Skeletal muscle tissue (tissue), 4 donors: ENCODE measurements around the gene RCOR1. TPM values are rescaled to one million over a fixed set of nuclear protein-coding genes. Genes with fewer than 3 reads are reported as not detected.
"Not testable (repeated sequence)": the region's sequence is repeated elsewhere in the genome, so short reads cannot be mapped to it uniquely, and the experiment has no call there.

ENCODE experiments used
- H3K27ac ChIP-seq: one replicate; pipeline ENCODE4 v1.7.0; 2013; ENCODE audit warnings: mild to moderate bottlenecking, low read depth, low read length, inconsistent platforms
- H3K27me3 ChIP-seq, 3 donors: one replicate each; pipeline ENCODE4 v1.7.0; 2013; ENCODE audit warnings: low read length in 3 of 3; ENCODE audit not compliant: control insufficient read depth in 3 of 3, insufficient read depth in 3 of 3
- H3K36me3 ChIP-seq, 3 donors: one replicate each; pipeline ENCODE4 v1.7.0; 2013; ENCODE audit warnings: low read length in 3 of 3; ENCODE audit not compliant: control insufficient read depth in 3 of 3, insufficient read depth in 3 of 3
- H3K4me1 ChIP-seq, 3 donors: one replicate each; pipeline ENCODE4 v1.7.0; 2013; ENCODE audit warnings: low read length in 3 of 3, mild to moderate bottlenecking in 3 of 3; ENCODE audit not compliant: control insufficient read depth in 3 of 3, insufficient read depth in 3 of 3
- H3K4me3 ChIP-seq, 3 donors: one replicate each; pipeline ENCODE4 v1.7.0; 2013; ENCODE audit warnings: low read length in 3 of 3
- H3K9ac ChIP-seq, 3 donors: one replicate each; pipeline ENCODE4 v1.7.0; 2013; ENCODE audit warnings: low read length in 3 of 3, mild to moderate bottlenecking in 3 of 3, moderate library complexity in 2 of 3, low read depth in 1 of 3
- H3K9me3 ChIP-seq, 3 donors: one replicate each; pipeline ENCODE4 v1.7.0; 2013; ENCODE audit warnings: low read length in 3 of 3; ENCODE audit not compliant: control insufficient read depth in 3 of 3
- total RNA-seq: library from RNA; depleted of rRNA; stranded (reverse); fragments of >200 nt; gene quantifications from one replicate; pipeline ENCODE4 v1.2.3, GENCODE V29; 2014
- donor health status: Osteomylitis.

The RCOR1 gene
- total RNA-seq, 1 donor from 2014 or later = 10.4 TPM

- H3K36me3 ChIP-seq = no peaks in the 10 kb centered on the region
- H3K4me1 ChIP-seq = peaks cover 16 to 23% (median 20%) of the 10 kb centered on the region in 3 donors
- no peak overlapping the region for H3K9ac ChIP-seq
- no peak overlapping the region for H3K27ac ChIP-seq
- H3K9me3 ChIP-seq = no peaks in the 10 kb centered on the region
- no peak overlapping the region for H3K4me3 ChIP-seq
- no peaks in the 10 kb centered on the region for H3K27me3 ChIP-seq
These were observed 36.6 kb downstream of the RCOR1 start for GRCh38 chr14:102629011-102629444.

- no peak overlapping the region for H3K9ac ChIP-seq
- no peak overlapping the region for H3K27ac ChIP-seq
- no peaks in the 10 kb centered on the region for H3K27me3 ChIP-seq
- peaks cover 16 to 23% (median 22%) of the 10 kb centered on the region in 3 donors for H3K4me1 ChIP-seq
- no peak overlapping the region for H3K4me3 ChIP-seq
- H3K36me3 ChIP-seq = no peaks in the 10 kb centered on the region
- no peaks in the 10 kb centered on the region for H3K9me3 ChIP-seq
These were observed 37.4 kb downstream of the RCOR1 start for GRCh38 chr14:102629808-102630350.

GRCh38 chr14:102630405-102630804 lies 38.0 kb downstream of the RCOR1 start:
- Histone ChIP-seq H3K9me3 (no peaks in the 10 kb centered on the region), H3K4me1 (peaks cover 16 to 23% (median 22%) of the 10 kb centered on the region in 3 donors), H3K4me3 (no peak overlapping the region), H3K27ac (no peak overlapping the region), H3K27me3 (no peaks in the 10 kb centered on the region), H3K36me3 (no peaks in the 10 kb centered on the region), H3K9ac (no peak overlapping the region)

- Histone ChIP-seq H3K9ac (no peak overlapping the region), H3K9me3 (no peaks in the 10 kb centered on the region), H3K27ac (no peak overlapping the region), H3K27me3 (no peaks in the 10 kb centered on the region), H3K4me3 (no peak overlapping the region), H3K4me1 (peaks cover 16 to 23% (median 22%) of the 10 kb centered on the region in 3 donors), H3K36me3 (no peaks in the 10 kb centered on the region)
These were observed 38.4 kb downstream of the RCOR1 start for GRCh38 chr14:102630881-102631280.

GRCh38 chr14:102633906-102634595 lies 41.6 kb downstream of the RCOR1 start:
- H3K4me1 ChIP-seq = peaks cover 14 to 19% (median 16%) of the 10 kb centered on the region in 3 donors
- no peak overlapping the region for H3K27ac ChIP-seq
- H3K9ac ChIP-seq = no peak overlapping the region
- H3K4me3 ChIP-seq = no peak overlapping the region
- H3K36me3 ChIP-seq = no peaks in the 10 kb centered on the region
- H3K27me3 ChIP-seq = no peaks in the 10 kb centered on the region
- H3K9me3 ChIP-seq = no peaks in the 10 kb centered on the region

- H3K9ac ChIP-seq, H3K4me3 ChIP-seq, H3K27me3 ChIP-seq, H3K9me3 ChIP-seq, H3K36me3 ChIP-seq, H3K27ac ChIP-seq, H3K4me1 ChIP-seq: not testable (repeated sequence)
These were observed 47.2 kb downstream of the RCOR1 start for GRCh38 chr14:102639611-102640010.

- H3K36me3 ChIP-seq = no peaks in the 10 kb centered on the region
- H3K4me1 ChIP-seq = peaks cover 0 to 9% (median 7%) of the 10 kb centered on the region in 3 donors
- H3K9me3 ChIP-seq = no peaks in the 10 kb centered on the region
- H3K27ac ChIP-seq = no peak overlapping the region
- H3K4me3 ChIP-seq = no peak overlapping the region
- H3K27me3 ChIP-seq = no peaks in the 10 kb centered on the region
- H3K9ac ChIP-seq = no peak overlapping the region
These were observed 52.1 kb downstream of the RCOR1 start for GRCh38 chr14:102644523-102644922.

- Histone ChIP-seq H3K27ac (no peak overlapping the region), H3K4me3 (no peak overlapping the region), H3K27me3 (no peaks in the 10 kb centered on the region), H3K9ac (no peak overlapping the region), H3K36me3 (no peaks in the 10 kb centered on the region), H3K4me1 (peaks cover 0 to 9% (median 7%) of the 10 kb centered on the region in 3 donors), H3K9me3 (no peaks in the 10 kb centered on the region)
These were observed 53.4 kb downstream of the RCOR1 start for GRCh38 chr14:102645746-102646440.

GRCh38 chr14:102646615-102647014 lies 54.2 kb downstream of the RCOR1 start:
- no peak overlapping the region for H3K4me3 ChIP-seq

GRCh38 chr14:102652194-102652593 lies 59.7 kb downstream of the RCOR1 start:
- Histone ChIP-seq H3K27ac (no peak overlapping the region), H3K9me3 (no peaks in the 10 kb centered on the region), H3K4me3 (no peak overlapping the region), H3K4me1 (peaks cover 0 to 8% (median 4%) of the 10 kb centered on the region in 3 donors), H3K36me3 (no peaks in the 10 kb centered on the region), H3K9ac (peak overlapping the region in 1 of 3 donors; percentile 7), H3K27me3 (no peaks in the 10 kb centered on the region)

More at GRCh38 chr14:102646615-102647014, 54.2 kb downstream of the RCOR1 start:
- Histone ChIP-seq H3K9ac (no peak overlapping the region), H3K4me1 (peaks cover 2 to 9% (median 8%) of the 10 kb centered on the region in 3 donors), H3K27me3 (no peaks in the 10 kb centered on the region), H3K36me3 (no peaks in the 10 kb centered on the region), H3K9me3 (no peaks in the 10 kb centered on the region), H3K27ac (no peak overlapping the region)
